Measurements from ENCODE around the gene TRIM56.

GRCh38 chr7:101081432-101081831 is 3.8 kb upstream of the TRIM56 start:
- no peak for TF ChIP-seq EZH2phosphoT487 (conservative IDR thresholded peaks at IDR 0.05; ENCODE audit: low read length)
- TF ChIP-seq CTCF (IDR thresholded peaks at IDR 0.05; ENCODE audit: insufficient read depth, low read length, poor library complexity, severe bottlenecking), result no peak

Measured in SU-DHL-6 (cell line).